K562 (cell line): ENCODE measurements around the gene LMO2. TPM values are rescaled to one million over a fixed set of nuclear protein-coding genes. Genes with fewer than 3 reads are reported as not detected.
A peak's percentile ranks its signal among the peaks of the same experiment; 100 is the strongest.

ENCODE experiments used
- CREM ChIP-seq: IDR thresholded peaks from 2 replicates; pipeline ENCODE4 v1.6.1; 2014; ENCODE audit warnings: antibody characterized with exemption, low read depth
- CTBP1 ChIP-seq: fragments of 450-650 bp; IDR thresholded peaks from 2 replicates; pipeline ENCODE4 v1.6.1; 2016; ENCODE audit warnings: borderline replicate concordance
- NCOA2 ChIP-seq, 2 experiments: fragments of 450-650 bp; IDR thresholded peaks; 2 replicates each; pipeline ENCODE4 v1.6.1; 2018; ENCODE audit warnings: mild to moderate bottlenecking in 2 of 2, moderate library complexity in 1 of 2; ENCODE audit not compliant: partially characterized antibody in 2 of 2
- NFE2L1 ChIP-seq: fragments of 450-650 bp; IDR thresholded peaks from 2 replicates; pipeline ENCODE4 v1.6.1; 2016; ENCODE audit warnings: missing genetic modification characterization, low read depth, mild to moderate bottlenecking, missing compliant biosample characterization, moderate library complexity, borderline replicate concordance
- NRF1 ChIP-seq, 2 experiments: fragments of 450-650 bp; IDR thresholded peaks in 1 of 2; conservative IDR thresholded peaks in 1 of 2; 2 replicates each; pipeline ENCODE4 v1.6.1; 2014; ENCODE audit warnings: mild to moderate bottlenecking in 2 of 2
- POLR2AphosphoS5 ChIP-seq: IDR thresholded peaks from 2 replicates; pipeline ENCODE4 v1.6.1; 2011; ENCODE audit warnings: mild to moderate bottlenecking, low read depth, low read length, moderate library complexity; ENCODE audit not compliant: control insufficient read depth, insufficient read depth
- SMARCA5 ChIP-seq: fragments of 450-650 bp; IDR thresholded peaks from 2 replicates; pipeline ENCODE4 v1.6.1; 2016
- YY1 ChIP-seq, 3 experiments: IDR thresholded peaks; 2 replicates each; pipeline ENCODE4 v1.6.1; 2011; ENCODE audit warnings: low read length in 2 of 3, mild to moderate bottlenecking in 2 of 3, moderate library complexity in 2 of 3, borderline replicate concordance in 1 of 3, control low read depth in 1 of 3, low read depth in 1 of 3; ENCODE audit not compliant: insufficient read depth in 3 of 3, insufficient replicate concordance in 2 of 3, control insufficient read depth in 1 of 3, insufficient read length in 1 of 3; ENCODE audit errors: extremely low read depth in 1 of 3
- ZNF311 ChIP-seq: fragments of 250-450 bp; sonication (Bioruptor Pico); IDR thresholded peaks from 2 replicates; pipeline ENCODE4 v1.4.0; 2020; ENCODE audit warnings: mild to moderate bottlenecking, moderate library complexity
- ZNF668 ChIP-seq: fragments of 250-450 bp; sonication (Bioruptor Pico); IDR thresholded peaks from 2 replicates; pipeline ENCODE4 v1.8.0; 2022; ENCODE audit warnings: mild to moderate bottlenecking, inconsistent platforms
- ZZZ3 ChIP-seq: fragments of 450-650 bp; IDR thresholded peaks from 2 replicates; pipeline ENCODE4 v1.6.1; 2016; ENCODE audit warnings: antibody characterized with exemption, mild to moderate bottlenecking, moderate library complexity
- polyA plus RNA-seq, 8 experiments: library from polyadenylated mRNA; depleted of rRNA in 4 of 8; stranded (reverse) in 5 of 8; unstranded in 3 of 8; fragments of >200 nt; fragmentation: Nextera tagmentation in 2 of 8; fragmentation: Illumina TruSeq in 1 of 8; extraction: Ambion mirVana in 2 of 8; extraction: Trizol in 1 of 8; gene quantifications; 2 replicates each; pipeline versions ENCODE4 v1.2.1 to v1.2.3, GENCODE V29; 2011 to 2014; ENCODE audit warnings: inconsistent platforms in 1 of 8, missing spikeins in 1 of 8
- total RNA-seq, 7 experiments: library from RNA; depleted of rRNA in 6 of 7; stranded (reverse); fragments of >200 nt in 6 of 7; fragmentation: Illumina TruSeq in 2 of 7; extraction: Trizol in 2 of 7; gene quantifications; 2 replicates each; pipeline versions ENCODE4 v1.2.1 to v1.2.3, GENCODE V29; 2011 to 2021; ENCODE audit warnings: low replicate concordance in 1 of 7
- TF ChIP-seq, protein P1 (sequence below): fragments of 250-450 bp; sonication (Bioruptor Pico); IDR thresholded peaks from 2 replicates; pipeline ENCODE4 v1.8.0; 2022; ENCODE audit warnings: inconsistent platforms, mild to moderate bottlenecking, moderate library complexity, borderline replicate concordance
- TF ChIP-seq, protein P2 (sequence below): fragments of 250-450 bp; sonication (Bioruptor Pico); IDR thresholded peaks from 2 replicates; pipeline ENCODE4 v1.9.0; 2021; ENCODE audit warnings: mild to moderate bottlenecking
- TF ChIP-seq, protein P3 (sequence below): fragments of 450-650 bp; formaldehyde crosslinking; IDR thresholded peaks from 2 replicates; pipeline ENCODE4 v1.4.0; 2020; ENCODE audit warnings: mild to moderate bottlenecking, moderate library complexity
- TF ChIP-seq, protein P4 (sequence below), 2 experiments: fragments of 450-650 bp; formaldehyde crosslinking in 1 of 2; IDR thresholded peaks; 2 replicates each; pipeline versions ENCODE4 v1.4.0 to v1.6.1; 2014 to 2020; ENCODE audit warnings: mild to moderate bottlenecking in 2 of 2, borderline replicate concordance in 1 of 2, low read depth in 1 of 2

LMO2 gene
- total and polyA plus RNA-seq, 9 of the 15 experiments (the other 6 are each of a cell fraction or from before 2014, with no cell fraction given) = 6.9 to 126 (median 91.5) TPM

DNA sequence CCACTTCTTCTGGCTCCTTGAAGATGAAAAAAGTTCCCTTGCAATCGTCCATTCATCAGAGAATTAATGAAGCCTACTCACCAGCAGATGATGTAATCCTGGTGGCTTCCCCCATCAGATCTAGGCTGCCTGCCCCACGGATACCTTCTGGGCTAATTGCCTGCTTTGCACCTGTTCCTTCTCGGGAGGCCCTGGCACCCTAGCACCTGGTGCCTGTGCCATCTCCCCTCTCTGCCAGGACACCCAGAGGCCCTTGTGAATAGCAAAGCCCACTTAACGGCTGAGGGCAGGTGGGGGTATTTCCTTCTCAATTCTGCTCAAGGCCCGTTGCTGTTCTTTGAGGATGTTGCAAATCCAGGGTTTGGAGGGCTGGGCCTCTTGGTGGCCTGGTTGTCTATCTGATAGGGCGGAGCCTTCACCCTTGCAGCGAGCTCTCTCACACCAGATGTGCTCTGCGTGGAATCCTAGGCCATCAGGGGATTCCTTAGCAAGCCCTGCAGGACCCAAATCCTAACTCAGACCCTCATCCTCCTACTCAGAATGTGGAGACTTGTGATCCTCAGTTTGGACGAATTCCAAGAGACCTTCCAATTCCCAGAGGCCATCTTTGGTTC is at the start of gene LMO2 (continued):
- TF ChIP-seq NCOA2 (IDR thresholded peaks at IDR 0.05; ENCODE audit: partially characterized antibody in 2 of 2) = no peak
- TF ChIP-seq, protein P1, sequence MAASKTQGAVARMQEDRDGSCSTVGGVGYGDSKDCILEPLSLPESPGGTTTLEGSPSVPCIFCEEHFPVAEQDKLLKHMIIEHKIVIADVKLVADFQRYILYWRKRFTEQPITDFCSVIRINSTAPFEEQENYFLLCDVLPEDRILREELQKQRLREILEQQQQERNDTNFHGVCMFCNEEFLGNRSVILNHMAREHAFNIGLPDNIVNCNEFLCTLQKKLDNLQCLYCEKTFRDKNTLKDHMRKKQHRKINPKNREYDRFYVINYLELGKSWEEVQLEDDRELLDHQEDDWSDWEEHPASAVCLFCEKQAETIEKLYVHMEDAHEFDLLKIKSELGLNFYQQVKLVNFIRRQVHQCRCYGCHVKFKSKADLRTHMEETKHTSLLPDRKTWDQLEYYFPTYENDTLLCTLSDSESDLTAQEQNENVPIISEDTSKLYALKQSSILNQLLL = no peak
- no peak for TF ChIP-seq SMARCA5
- peak; percentile 91 for TF ChIP-seq CTBP1
- TF ChIP-seq POLR2AphosphoS5 = no peak
- TF ChIP-seq, protein P2, sequence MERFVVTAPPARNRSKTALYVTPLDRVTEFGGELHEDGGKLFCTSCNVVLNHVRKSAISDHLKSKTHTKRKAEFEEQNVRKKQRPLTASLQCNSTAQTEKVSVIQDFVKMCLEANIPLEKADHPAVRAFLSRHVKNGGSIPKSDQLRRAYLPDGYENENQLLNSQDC (CRISPR knock-in tag) = no peak
- TF ChIP-seq NRF1 (conservative IDR thresholded peaks at IDR 0.05 in 1 of 2, IDR thresholded peaks at IDR 0.05 in 1 of 2) = no peak; a peak in 1 of 4 replicates
- TF ChIP-seq CREM = no peak
- no peak for TF ChIP-seq ZNF668 (CRISPR knock-in tag)
- no peak for TF ChIP-seq NFE2L1 (tag)
- TF ChIP-seq YY1 (IDR thresholded peaks at IDR 0.05; ENCODE audit: borderline replicate concordance in 1 of 3, control insufficient read depth in 1 of 3, extremely low read depth in 1 of 3, insufficient read depth in 3 of 3, insufficient read length in 1 of 3, insufficient replicate concordance in 2 of 3, low read depth in 1 of 3, low read length in 2 of 3) = peak in 1 of 3 experiments; percentile 54
- no peak; the same call in 1 of the 2 replicates for TF ChIP-seq ZNF311 (CRISPR knock-in tag)
- no peak for TF ChIP-seq ZZZ3
- TF ChIP-seq, protein P3, sequence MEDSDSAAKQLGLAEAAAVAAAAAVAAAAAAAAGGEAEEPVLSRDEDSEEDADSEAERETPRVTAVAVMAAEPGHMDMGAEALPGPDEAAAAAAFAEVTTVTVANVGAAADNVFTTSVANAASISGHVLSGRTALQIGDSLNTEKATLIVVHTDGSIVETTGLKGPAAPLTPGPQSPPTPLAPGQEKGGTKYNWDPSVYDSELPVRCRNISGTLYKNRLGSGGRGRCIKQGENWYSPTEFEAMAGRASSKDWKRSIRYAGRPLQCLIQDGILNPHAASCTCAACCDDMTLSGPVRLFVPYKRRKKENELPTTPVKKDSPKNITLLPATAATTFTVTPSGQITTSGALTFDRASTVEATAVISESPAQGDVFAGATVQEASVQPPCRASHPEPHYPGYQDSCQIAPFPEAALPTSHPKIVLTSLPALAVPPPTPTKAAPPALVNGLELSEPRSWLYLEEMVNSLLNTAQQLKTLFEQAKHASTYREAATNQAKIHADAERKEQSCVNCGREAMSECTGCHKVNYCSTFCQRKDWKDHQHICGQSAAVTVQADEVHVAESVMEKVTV = no peak
- TF ChIP-seq, protein P4, sequence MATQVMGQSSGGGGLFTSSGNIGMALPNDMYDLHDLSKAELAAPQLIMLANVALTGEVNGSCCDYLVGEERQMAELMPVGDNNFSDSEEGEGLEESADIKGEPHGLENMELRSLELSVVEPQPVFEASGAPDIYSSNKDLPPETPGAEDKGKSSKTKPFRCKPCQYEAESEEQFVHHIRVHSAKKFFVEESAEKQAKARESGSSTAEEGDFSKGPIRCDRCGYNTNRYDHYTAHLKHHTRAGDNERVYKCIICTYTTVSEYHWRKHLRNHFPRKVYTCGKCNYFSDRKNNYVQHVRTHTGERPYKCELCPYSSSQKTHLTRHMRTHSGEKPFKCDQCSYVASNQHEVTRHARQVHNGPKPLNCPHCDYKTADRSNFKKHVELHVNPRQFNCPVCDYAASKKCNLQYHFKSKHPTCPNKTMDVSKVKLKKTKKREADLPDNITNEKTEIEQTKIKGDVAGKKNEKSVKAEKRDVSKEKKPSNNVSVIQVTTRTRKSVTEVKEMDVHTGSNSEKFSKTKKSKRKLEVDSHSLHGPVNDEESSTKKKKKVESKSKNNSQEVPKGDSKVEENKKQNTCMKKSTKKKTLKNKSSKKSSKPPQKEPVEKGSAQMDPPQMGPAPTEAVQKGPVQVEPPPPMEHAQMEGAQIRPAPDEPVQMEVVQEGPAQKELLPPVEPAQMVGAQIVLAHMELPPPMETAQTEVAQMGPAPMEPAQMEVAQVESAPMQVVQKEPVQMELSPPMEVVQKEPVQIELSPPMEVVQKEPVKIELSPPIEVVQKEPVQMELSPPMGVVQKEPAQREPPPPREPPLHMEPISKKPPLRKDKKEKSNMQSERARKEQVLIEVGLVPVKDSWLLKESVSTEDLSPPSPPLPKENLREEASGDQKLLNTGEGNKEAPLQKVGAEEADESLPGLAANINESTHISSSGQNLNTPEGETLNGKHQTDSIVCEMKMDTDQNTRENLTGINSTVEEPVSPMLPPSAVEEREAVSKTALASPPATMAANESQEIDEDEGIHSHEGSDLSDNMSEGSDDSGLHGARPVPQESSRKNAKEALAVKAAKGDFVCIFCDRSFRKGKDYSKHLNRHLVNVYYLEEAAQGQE (IDR thresholded peaks at IDR 0.05; ENCODE audit: borderline replicate concordance) = no peak; the same call in 1 of the 2 replicates
- TF ChIP-seq, protein P4 (CRISPR knock-in tag; IDR thresholded peaks at IDR 0.05; ENCODE audit: low read depth) = no peak
